HCT116 (cell line): ENCODE measurements around the gene SLC6A17. TPM values are rescaled to one million over a fixed set of nuclear protein-coding genes. Genes with fewer than 3 reads are reported as not detected.

Experiments
- ATAC-seq: fragments of 200-7000 bp; cut with Tn5 transposase; 2 replicates; pipeline ENCODE4 v1.9.1; 2020; ENCODE audit warnings: mild to moderate bottlenecking, moderate library complexity
- BruUV-seq: library from RNA; stranded (reverse); fragments of 400-500 nt; replicated peaks from 2 replicates; lab custom pipeline; 2021; lab: Mats Ljungman, UMichigan
- CTCF ChIA-PET: fragments of 300-600 bp; sonication (Branson Sonifier 250); formaldehyde crosslinking; loops from one replicate; lab custom pipeline; 2021; ENCODE audit warnings: antibody characterized with exemption; lab: Charles Lee
- POLR2A ChIA-PET: fragments of 300-600, 350-600 bp; sonication (Branson Sonifier 250); formaldehyde crosslinking; loops from one replicate; lab custom pipeline; 2021; ENCODE audit warnings: antibody characterized with exemption; lab: Charles Lee
- RAD21 ChIA-PET, 2 experiments: fragments of 300-600 bp; sonication (Branson Sonifier 250); formaldehyde crosslinking; loops; one replicate each; lab custom pipeline; 2023; ENCODE audit warnings: low total read pairs in 2 of 2; ENCODE audit not compliant: uncharacterized antibody in 2 of 2, unreplicated experiment in 2 of 2, low non-redundant PET in 1 of 2; lab: Charles Lee
- DNase-seq: peaks from one replicate; pipeline ENCODE4 v3.0.0-alpha.2; 2010; ENCODE audit warnings: low read depth, low spot score
- H2AFZ ChIP-seq: fragments of 200-600 bp; shearing (Covaris generic), sonication (generic); 2 replicates; pipeline ENCODE4 v1.6.1; 2017; ENCODE audit warnings: low read depth, mixed run types, mixed read lengths, antibody characterized with exemption, low read length; ENCODE audit not compliant: poor library complexity, severe bottlenecking
- H3K27ac ChIP-seq: 2 replicates; pipeline ENCODE4 v1.5.1; 2012; ENCODE audit warnings: low read depth, low read length
- H3K27me3 ChIP-seq: fragments of 200-600 bp; sonication (generic); 2 replicates; pipeline ENCODE4 v1.6.1; 2016; ENCODE audit warnings: mixed run types, low read length, mixed read lengths; ENCODE audit not compliant: insufficient read depth
- H3K36me3 ChIP-seq, 2 experiments: fragments of 200-500 bp in 1 of 2; fragments of 200-600 bp in 1 of 2; sonication (Bioruptor generic) in 1 of 2; sonication (generic) in 1 of 2; 2 replicates each; pipeline versions ENCODE4 v1.5.1 to v1.6.1; 2014 to 2016; ENCODE audit warnings: low read length in 2 of 2, inconsistent platforms in 1 of 2, mixed read lengths in 1 of 2, mixed run types in 1 of 2; ENCODE audit not compliant: insufficient read depth in 2 of 2, control insufficient read depth in 1 of 2
- H3K4me1 ChIP-seq, 2 experiments: fragments of 200-600 bp in 1 of 2; sonication (generic) in 1 of 2; 2 replicates each; pipeline versions ENCODE4 v1.5.1 to v1.6.1; 2012 to 2017; ENCODE audit warnings: low read length in 2 of 2, inconsistent platforms in 1 of 2, mild to moderate bottlenecking in 1 of 2, mixed read lengths in 1 of 2, mixed run types in 1 of 2, moderate library complexity in 1 of 2; ENCODE audit not compliant: insufficient read depth in 2 of 2, control insufficient read depth in 1 of 2
- H3K4me2 ChIP-seq: fragments of 200-600 bp; sonication (generic); 2 replicates; pipeline ENCODE4 v1.6.1; 2017; ENCODE audit warnings: mixed run types, low read length, mixed read lengths
- H3K4me3 ChIP-seq, 2 experiments: fragments of 200-600 bp in 1 of 2; sonication (generic) in 1 of 2; replicated peaks in 1 of 2; 2 replicates each; pipeline ENCODE4 v1.5.1; 2011 to 2016; ENCODE audit warnings: low read length in 2 of 2, control low read depth in 1 of 2, low read depth in 1 of 2, mild to moderate bottlenecking in 1 of 2, mixed read lengths in 1 of 2, mixed run types in 1 of 2
- H3K79me2 ChIP-seq: fragments of 200-600 bp; sonication (generic); 2 replicates; pipeline ENCODE4 v1.6.1; 2017; ENCODE audit warnings: mild to moderate bottlenecking, mixed run types, low read length, moderate library complexity, mixed read lengths; ENCODE audit not compliant: insufficient read depth
- H3K9ac ChIP-seq: fragments of 200-600 bp; sonication (generic); 2 replicates; pipeline ENCODE4 v1.6.1; 2016; ENCODE audit warnings: low read length, mixed read lengths
- H3K9me2 ChIP-seq: fragments of 200-600 bp; sonication (generic), shearing (Covaris generic); 2 replicates; pipeline ENCODE4 v1.6.1; 2017; ENCODE audit warnings: mixed run types, mild to moderate bottlenecking, moderate library complexity; ENCODE audit not compliant: insufficient read depth
- H3K9me3 ChIP-seq, 2 experiments: fragments of 200-500 bp in 1 of 2; fragments of 200-600 bp in 1 of 2; sonication (Bioruptor generic) in 1 of 2; sonication (generic) in 1 of 2; 2 replicates each; pipeline ENCODE4 v1.6.1; 2014 to 2017; ENCODE audit warnings: low read length in 2 of 2, mixed read lengths in 2 of 2, inconsistent platforms in 1 of 2, low read depth in 1 of 2, mild to moderate bottlenecking in 1 of 2, mixed run types in 1 of 2, moderate library complexity in 1 of 2; ENCODE audit not compliant: control insufficient read depth in 1 of 2, insufficient read depth in 1 of 2
- H4K20me1 ChIP-seq: fragments of 200-600 bp; sonication (generic), shearing (Covaris generic); 2 replicates; pipeline ENCODE4 v1.6.1; 2017; ENCODE audit warnings: mixed run types, mild to moderate bottlenecking, moderate library complexity; ENCODE audit not compliant: insufficient read depth
- CEBPB ChIP-seq: IDR thresholded peaks from 2 replicates; pipeline ENCODE4 v1.6.1; 2012; ENCODE audit warnings: low read depth
- EGR1 ChIP-seq: IDR thresholded peaks from 2 replicates; pipeline ENCODE4 v1.6.1; 2012; ENCODE audit warnings: low read depth
- ELF1 ChIP-seq: IDR thresholded peaks from 2 replicates; pipeline ENCODE4 v1.6.1; 2012; ENCODE audit warnings: low read depth, borderline replicate concordance
- EZH2 ChIP-seq: fragments of 200-600 bp; sonication (generic); IDR thresholded peaks from 2 replicates; pipeline ENCODE4 v1.6.1; 2017; ENCODE audit warnings: antibody characterized with exemption, mixed run types
- FOSL1 ChIP-seq: IDR thresholded peaks from 2 replicates; pipeline ENCODE4 v1.6.1; 2012; ENCODE audit warnings: low read depth
- JUND ChIP-seq: IDR thresholded peaks from 2 replicates; pipeline ENCODE4 v1.6.1; 2012
- RAD21 ChIP-seq: IDR thresholded peaks from 2 replicates; pipeline ENCODE4 v1.6.1; 2012; ENCODE audit warnings: low read depth, mild to moderate bottlenecking
- REST ChIP-seq: IDR thresholded peaks from 2 replicates; pipeline ENCODE4 v1.6.1; 2012; ENCODE audit warnings: low read depth
- SIN3A ChIP-seq: IDR thresholded peaks from 2 replicates; pipeline ENCODE4 v1.6.1; 2012; ENCODE audit warnings: low read depth
- SP1 ChIP-seq: IDR thresholded peaks from 2 replicates; pipeline ENCODE4 v1.6.1; 2012; ENCODE audit warnings: low read depth
- TCF7L2 ChIP-seq: IDR thresholded peaks from 2 replicates; pipeline ENCODE4 v1.7.0; 2011; ENCODE audit warnings: borderline replicate concordance, inconsistent platforms; ENCODE audit not compliant: insufficient read depth, insufficient read length; ENCODE audit errors: extremely low read depth
- intact Hi-C: fragments of 100-400 bp; cut with micrococcal nuclease; formaldehyde crosslinking; loops from 2 replicates; pipeline ENCODE4 v1.10.0; 2022
- total RNA-seq: library from RNA; stranded (reverse); gene quantifications from one replicate; pipeline ENCODE4 v1.2.1, GENCODE V29; 2021; ENCODE audit not compliant: unreplicated experiment
- TF ChIP-seq, protein P1 (sequence below): IDR thresholded peaks from 2 replicates; pipeline ENCODE4 v1.6.1; 2012
- TF ChIP-seq, protein P2 (sequence below), 3 experiments: fragments of 200-600 bp in 1 of 3; sonication (generic) in 1 of 3; IDR thresholded peaks in 2 of 3; conservative IDR thresholded peaks in 1 of 3; 2 replicates each; pipeline ENCODE4 v1.5.1; 2012 to 2017; ENCODE audit warnings: low read depth in 2 of 3, low read length in 2 of 3, antibody characterized with exemption in 1 of 3, borderline replicate concordance in 1 of 3, control low read depth in 1 of 3, mild to moderate bottlenecking in 1 of 3, mixed read lengths in 1 of 3, mixed run types in 1 of 3, moderate library complexity in 1 of 3; ENCODE audit not compliant: insufficient read depth in 1 of 3

Gene SLC6A17
- total RNA-seq, 1 experiment from 2014 or later: 10.5 TPM

- Histone ChIP-seq H3K27ac (no peak overlapping the region), H3K9me2 (no peaks in the 10 kb centered on the region), H3K4me2 (no peak overlapping the region), H3K79me2 (no peaks in the 10 kb centered on the region), H3K27me3 (no peaks in the 10 kb centered on the region), H3K36me3 (no peaks in the 10 kb centered on the region), H3K4me1 (no peaks in the 10 kb centered on the region), H3K9ac (no peak overlapping the region), H2AFZ (no peak overlapping the region), H3K9me3 (no peaks in the 10 kb centered on the region), H3K4me3 (no peak overlapping the region), H4K20me1 (no peaks in the 10 kb centered on the region)
- intact Hi-C loops: no loop called here
- no peak for TF ChIP-seq JUND
- TF ChIP-seq, protein P1, sequence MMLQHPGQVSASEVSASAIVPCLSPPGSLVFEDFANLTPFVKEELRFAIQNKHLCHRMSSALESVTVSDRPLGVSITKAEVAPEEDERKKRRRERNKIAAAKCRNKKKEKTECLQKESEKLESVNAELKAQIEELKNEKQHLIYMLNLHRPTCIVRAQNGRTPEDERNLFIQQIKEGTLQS: no peak
- no peak for TF ChIP-seq SP1
- POLR2A ChIA-PET: no interaction called here
- RAD21 ChIA-PET: no interaction called here
- no peak for DNase-seq
- CTCF ChIA-PET: no interaction called here
- no TSS peak for BruUV-seq
- ATAC-seq: no peak
These were observed 42.2 kb downstream of the SLC6A17 start for GRCh38 chr1:110192541-110192940.

- POLR2A ChIA-PET: no interaction called here
- RAD21 ChIA-PET: no interaction called here
- TF ChIP-seq, protein P2, sequence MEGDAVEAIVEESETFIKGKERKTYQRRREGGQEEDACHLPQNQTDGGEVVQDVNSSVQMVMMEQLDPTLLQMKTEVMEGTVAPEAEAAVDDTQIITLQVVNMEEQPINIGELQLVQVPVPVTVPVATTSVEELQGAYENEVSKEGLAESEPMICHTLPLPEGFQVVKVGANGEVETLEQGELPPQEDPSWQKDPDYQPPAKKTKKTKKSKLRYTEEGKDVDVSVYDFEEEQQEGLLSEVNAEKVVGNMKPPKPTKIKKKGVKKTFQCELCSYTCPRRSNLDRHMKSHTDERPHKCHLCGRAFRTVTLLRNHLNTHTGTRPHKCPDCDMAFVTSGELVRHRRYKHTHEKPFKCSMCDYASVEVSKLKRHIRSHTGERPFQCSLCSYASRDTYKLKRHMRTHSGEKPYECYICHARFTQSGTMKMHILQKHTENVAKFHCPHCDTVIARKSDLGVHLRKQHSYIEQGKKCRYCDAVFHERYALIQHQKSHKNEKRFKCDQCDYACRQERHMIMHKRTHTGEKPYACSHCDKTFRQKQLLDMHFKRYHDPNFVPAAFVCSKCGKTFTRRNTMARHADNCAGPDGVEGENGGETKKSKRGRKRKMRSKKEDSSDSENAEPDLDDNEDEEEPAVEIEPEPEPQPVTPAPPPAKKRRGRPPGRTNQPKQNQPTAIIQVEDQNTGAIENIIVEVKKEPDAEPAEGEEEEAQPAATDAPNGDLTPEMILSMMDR (IDR thresholded peaks at IDR 0.05 in 2 of 3, conservative IDR thresholded peaks at IDR 0.05 in 1 of 3; ENCODE audit: borderline replicate concordance in 1 of 3, insufficient read depth in 1 of 3, low read depth in 2 of 3, low read length in 2 of 3): no peak
- TF ChIP-seq EGR1: no peak
- no peak for TF ChIP-seq FOSL1
- TF ChIP-seq EZH2: no peak
- TF ChIP-seq CEBPB: no peak
- no peak for TF ChIP-seq TCF7L2
- TF ChIP-seq, protein P1: no peak
- TF ChIP-seq ELF1: no peak
- TF ChIP-seq RAD21: no peak
- no peak for TF ChIP-seq REST
- no peak for TF ChIP-seq SIN3A
These were observed 44.9 kb downstream of the SLC6A17 start for GRCh38 chr1:110195196-110195595.

More at GRCh38 chr1:110195196-110195595, 44.9 kb downstream of the SLC6A17 start:
- Histone ChIP-seq H3K4me2 (no peak overlapping the region), H3K4me1 (no peaks in the 10 kb centered on the region), H3K27ac (no peak overlapping the region), H3K79me2 (no peaks in the 10 kb centered on the region), H3K27me3 (no peaks in the 10 kb centered on the region), H4K20me1 (no peaks in the 10 kb centered on the region), H2AFZ (no peak overlapping the region), H3K4me3 (no peak overlapping the region), H3K9ac (no peak overlapping the region), H3K36me3 (no peaks in the 10 kb centered on the region), H3K9me2 (no peaks in the 10 kb centered on the region), H3K9me3 (no peaks in the 10 kb centered on the region)
- intact Hi-C loops: no loop called here
- BruUV-seq: no TSS peak
- ATAC-seq (no peak), DNase-seq (no peak)
- CTCF ChIA-PET: no interaction called here
